Measurements from ENCODE around the gene ACTRT2. TPM values are rescaled to one million over a fixed set of nuclear protein-coding genes. Genes with fewer than 3 reads are reported as not detected.

Gene ACTRT2
- total and polyA plus RNA-seq, 2 donors (not counting 1 experiment from before 2014, with no cell fraction given): not detected

GRCh38 chr1:3035563-3036446 is 14.5 kb downstream of the ACTRT2 start:
- no peaks in the 10 kb centered on the region for H3K9me3 ChIP-seq (ENCODE audit: control extremely low read depth in 1 of 3, control insufficient read depth in 2 of 3, insufficient read depth in 1 of 3, low read length in 2 of 3)
- DNase-seq (no peak), ATAC-seq (ENCODE audit: low read depth) (no peak)
- CTCF ChIA-PET: no interaction called here
- intact Hi-C loops (cut with micrococcal nuclease): no loop called here
- no peaks in the 10 kb centered on the region for H4K20me1 ChIP-seq (ENCODE audit: control insufficient read depth, insufficient read depth, low read length, poor library complexity, severe bottlenecking)
- H3K27me3 ChIP-seq (replicated peaks in 1 of 4; ENCODE audit: control extremely low read depth in 1 of 4, control insufficient read depth in 3 of 4, insufficient read depth in 4 of 4, low read length in 3 of 4): no peaks in the 10 kb centered on the region
- H3K9me3 Mint-ChIP-seq (ENCODE audit: insufficient read depth): no peaks in the 10 kb centered on the region
- H3K27me3 Mint-ChIP-seq: peaks cover 3% of the 10 kb centered on the region
- no peak overlapping the region for H3K27ac ChIP-seq (ENCODE audit: low read length in 2 of 2)
- 89% methylated on average over 11 of the region's 19 CpGs for WGBS (ENCODE audit: insufficient coverage)
- H3K27ac Mint-ChIP-seq: no peak overlapping the region
- no peaks in the 10 kb centered on the region for H3K4me1 ChIP-seq (ENCODE audit: control insufficient read depth in 2 of 2, insufficient read depth in 2 of 2, low read length in 2 of 2)
- H3K4me2 ChIP-seq (replicated peaks; ENCODE audit: low read depth, low read length, poor library complexity, severe bottlenecking): no peak overlapping the region
- no peaks in the 10 kb centered on the region for H3K79me2 ChIP-seq (ENCODE audit: control insufficient read depth, insufficient read depth, low read length)
- TF ChIP-seq EZH2 (IDR thresholded peaks at IDR 0.05; ENCODE audit: borderline replicate concordance, insufficient read depth, low read depth, low read length, poor library complexity, severe bottlenecking): no peak
- TF ChIP-seq, protein P1, sequence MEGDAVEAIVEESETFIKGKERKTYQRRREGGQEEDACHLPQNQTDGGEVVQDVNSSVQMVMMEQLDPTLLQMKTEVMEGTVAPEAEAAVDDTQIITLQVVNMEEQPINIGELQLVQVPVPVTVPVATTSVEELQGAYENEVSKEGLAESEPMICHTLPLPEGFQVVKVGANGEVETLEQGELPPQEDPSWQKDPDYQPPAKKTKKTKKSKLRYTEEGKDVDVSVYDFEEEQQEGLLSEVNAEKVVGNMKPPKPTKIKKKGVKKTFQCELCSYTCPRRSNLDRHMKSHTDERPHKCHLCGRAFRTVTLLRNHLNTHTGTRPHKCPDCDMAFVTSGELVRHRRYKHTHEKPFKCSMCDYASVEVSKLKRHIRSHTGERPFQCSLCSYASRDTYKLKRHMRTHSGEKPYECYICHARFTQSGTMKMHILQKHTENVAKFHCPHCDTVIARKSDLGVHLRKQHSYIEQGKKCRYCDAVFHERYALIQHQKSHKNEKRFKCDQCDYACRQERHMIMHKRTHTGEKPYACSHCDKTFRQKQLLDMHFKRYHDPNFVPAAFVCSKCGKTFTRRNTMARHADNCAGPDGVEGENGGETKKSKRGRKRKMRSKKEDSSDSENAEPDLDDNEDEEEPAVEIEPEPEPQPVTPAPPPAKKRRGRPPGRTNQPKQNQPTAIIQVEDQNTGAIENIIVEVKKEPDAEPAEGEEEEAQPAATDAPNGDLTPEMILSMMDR (IDR thresholded peaks at IDR 0.05): no peak
- POLR2A ChIA-PET: no interaction called here
- H3K4me3 Mint-ChIP-seq: no peak overlapping the region
- H3K36me3 ChIP-seq (replicated peaks in 1 of 2; ENCODE audit: control extremely low read depth in 1 of 2, control insufficient read depth in 1 of 2, extremely low read depth in 1 of 2, insufficient read depth in 2 of 2, low read length in 1 of 2): no peaks in the 10 kb centered on the region
- no peak overlapping the region for H3K9ac ChIP-seq (ENCODE audit: low read length)
- no peak overlapping the region for H3K4me3 ChIP-seq (ENCODE audit: control extremely low read depth in 1 of 5, extremely low read depth in 1 of 5, insufficient read depth in 1 of 5, low read depth in 2 of 5, low read length in 4 of 5)
- no peak overlapping the region for H2AFZ ChIP-seq (ENCODE audit: insufficient read depth, low read depth, low read length, poor library complexity, severe bottlenecking)
- H3K4me1 Mint-ChIP-seq: no peaks in the 10 kb centered on the region
